Fibroblast of lung (primary cell): Measurements from ENCODE around the gene EIF4G1.

Experiments used
- EZH2 ChIP-seq: IDR thresholded peaks from 2 replicates; pipeline ENCODE4 v1.5.1; 2012; ENCODE audit warnings: low read length, control low read depth, mild to moderate bottlenecking; ENCODE audit errors: missing control alignments
- TF ChIP-seq, protein P1 (sequence below), 2 donors: IDR thresholded peaks in 1 of 2; conservative IDR thresholded peaks in 1 of 2; 1 replicate in 1 of 2; 2 replicates in 1 of 2; pipeline ENCODE4 v1.5.1; 2011 to 2012; ENCODE audit warnings: low read length in 2 of 2, control low read depth in 1 of 2, inconsistent platforms in 1 of 2, low read depth in 1 of 2, mild to moderate bottlenecking in 1 of 2

DNA sequence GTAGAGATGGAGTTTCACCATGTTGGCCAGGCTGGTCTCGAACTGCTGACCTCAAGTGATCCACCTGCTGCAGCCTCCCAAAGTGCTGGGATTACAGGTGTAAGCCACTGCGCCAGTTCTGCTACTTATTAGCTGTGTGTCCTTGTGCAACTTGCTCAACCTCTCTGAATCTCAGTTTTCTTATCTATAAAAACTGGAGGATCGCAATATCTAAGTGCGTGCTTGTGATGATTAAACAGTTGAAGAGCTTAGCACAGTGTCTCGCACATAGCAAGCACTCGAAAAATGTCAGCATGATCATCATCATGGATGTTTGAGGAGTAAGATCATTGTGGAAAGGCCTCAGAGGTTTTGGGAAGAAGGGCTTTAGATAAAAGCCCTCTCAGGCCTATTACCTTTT, 36.2 kb downstream of the EIF4G1 start:
- TF ChIP-seq, protein P1, sequence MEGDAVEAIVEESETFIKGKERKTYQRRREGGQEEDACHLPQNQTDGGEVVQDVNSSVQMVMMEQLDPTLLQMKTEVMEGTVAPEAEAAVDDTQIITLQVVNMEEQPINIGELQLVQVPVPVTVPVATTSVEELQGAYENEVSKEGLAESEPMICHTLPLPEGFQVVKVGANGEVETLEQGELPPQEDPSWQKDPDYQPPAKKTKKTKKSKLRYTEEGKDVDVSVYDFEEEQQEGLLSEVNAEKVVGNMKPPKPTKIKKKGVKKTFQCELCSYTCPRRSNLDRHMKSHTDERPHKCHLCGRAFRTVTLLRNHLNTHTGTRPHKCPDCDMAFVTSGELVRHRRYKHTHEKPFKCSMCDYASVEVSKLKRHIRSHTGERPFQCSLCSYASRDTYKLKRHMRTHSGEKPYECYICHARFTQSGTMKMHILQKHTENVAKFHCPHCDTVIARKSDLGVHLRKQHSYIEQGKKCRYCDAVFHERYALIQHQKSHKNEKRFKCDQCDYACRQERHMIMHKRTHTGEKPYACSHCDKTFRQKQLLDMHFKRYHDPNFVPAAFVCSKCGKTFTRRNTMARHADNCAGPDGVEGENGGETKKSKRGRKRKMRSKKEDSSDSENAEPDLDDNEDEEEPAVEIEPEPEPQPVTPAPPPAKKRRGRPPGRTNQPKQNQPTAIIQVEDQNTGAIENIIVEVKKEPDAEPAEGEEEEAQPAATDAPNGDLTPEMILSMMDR (conservative IDR thresholded peaks at IDR 0.05 in 1 of 2, IDR thresholded peaks at IDR 0.05 in 1 of 2; ENCODE audit: low read depth in 1 of 2, low read length in 2 of 2): no peak
- no peak for TF ChIP-seq EZH2
